Activated CD4-positive, alpha-beta T cell treated with anti-CD3 and anti-CD28 coated beads, Interleukin-2, amount 10 ng/mL, durations not matched to agents 24 days and 14 days (primary cell): ENCODE measurements around the gene DHPS. TPM values are rescaled to one million over a fixed set of nuclear protein-coding genes. Genes with fewer than 3 reads are reported as not detected.
"Not testable (repeated sequence)": the region's sequence is repeated elsewhere in the genome, so short reads cannot be mapped to it uniquely, and the experiment has no call there.

Experiments used
- DNase-seq: peaks from one replicate; pipeline ENCODE4 v3.0.0; 2022
- H3K27ac Mint-ChIP-seq: one replicate; pipeline ENCODE4 v1.8.0; 2022; ENCODE audit warnings: mild to moderate bottlenecking, mixed read lengths
- H3K27me3 Mint-ChIP-seq: one replicate; pipeline ENCODE4 v1.8.0; 2022; ENCODE audit warnings: mixed read lengths
- H3K36me3 Mint-ChIP-seq: one replicate; pipeline ENCODE4 v1.8.0; 2022; ENCODE audit warnings: low read depth, mild to moderate bottlenecking, mixed read lengths
- H3K4me1 Mint-ChIP-seq: one replicate; pipeline ENCODE4 v1.8.0; 2021; ENCODE audit warnings: mixed read lengths
- H3K4me3 Mint-ChIP-seq: one replicate; pipeline ENCODE4 v1.8.0; 2022; ENCODE audit warnings: mild to moderate bottlenecking, moderate library complexity, mixed read lengths
- H3K9me3 Mint-ChIP-seq: one replicate; pipeline ENCODE4 v1.8.0; 2021; ENCODE audit warnings: mixed read lengths
- intact Hi-C: fragments of 100-400 bp; cut with micrococcal nuclease; formaldehyde crosslinking; loops from one replicate; pipeline ENCODE4 v1.15.1; 2023
- total RNA-seq: library from RNA; stranded (reverse); gene quantifications from 2 replicates; pipeline ENCODE4 v1.2.3, GENCODE V29; 2022

Gene DHPS
- total RNA-seq, result 138 and 155 TPM in 2 replicates

GRCh38 chr19:12681074-12681987 is at the start of gene DHPS:
DHPS (minus strand) TSS chr19:12681880; CDS start chr19:12681766, 114 bp downstream.
- Mint-ChIP-seq H3K4me3 (peak within 1 kb of the TSS; percentile 94), H3K27ac (peak within 1 kb of the TSS; percentile 92), H3K36me3 (peaks cover 32% of the 10 kb centered on the region), H3K9me3 (no peaks in the 10 kb centered on the region), H3K27me3 (no peaks in the 10 kb centered on the region), H3K4me1 (peaks cover 20% of the 10 kb centered on the region)
- intact Hi-C loops, result loop anchor here (1.0 to 2.0 kb wide), 3 partner anchors 12 to 41 kb away; partner anchors contain the start of gene FBXW9
- DNase-seq, result peak; percentile 97

- peaks cover 28% of the 10 kb centered on the region for H3K4me1 Mint-ChIP-seq
- no peak overlapping the region for H3K4me3 Mint-ChIP-seq
- no peaks in the 10 kb centered on the region for H3K9me3 Mint-ChIP-seq
- no peak overlapping the region for H3K27ac Mint-ChIP-seq
- H3K27me3 Mint-ChIP-seq, result no peaks in the 10 kb centered on the region
- H3K36me3 Mint-ChIP-seq, result peaks cover 51% of the 10 kb centered on the region
- no peak for DNase-seq
- intact Hi-C loops, result loop anchor here (10.0 kb wide), 1 partner anchor 203 kb away; the partner anchor contains the start of genes CALR and FARSA
These were observed 49.7 kb upstream of the DHPS start for GRCh38 chr19:12731337-12731736.

GRCh38 chr19:12730064-12730463 is 48.4 kb upstream of the DHPS start:
- H3K27me3 Mint-ChIP-seq, result no peaks in the 10 kb centered on the region
- no peak overlapping the region for H3K4me3 Mint-ChIP-seq
- intact Hi-C loops, result loop anchor here (10.0 kb wide), 1 partner anchor 205 kb away; the partner anchor contains the start of genes CALR and FARSA
- DNase-seq, result no peak
- peaks cover 24% of the 10 kb centered on the region for H3K4me1 Mint-ChIP-seq
- no peaks in the 10 kb centered on the region for H3K9me3 Mint-ChIP-seq
- no peak overlapping the region for H3K27ac Mint-ChIP-seq
- peaks cover 51% of the 10 kb centered on the region for H3K36me3 Mint-ChIP-seq

- no peaks in the 10 kb centered on the region for H3K9me3 Mint-ChIP-seq
- no peaks in the 10 kb centered on the region for H3K27me3 Mint-ChIP-seq
- peaks cover 47% of the 10 kb centered on the region for H3K36me3 Mint-ChIP-seq
- no peak for DNase-seq
- no peak overlapping the region for H3K27ac Mint-ChIP-seq
- intact Hi-C loops, result no loop called here
- no peak overlapping the region for H3K4me3 Mint-ChIP-seq
- H3K4me1 Mint-ChIP-seq, result peaks cover 24% of the 10 kb centered on the region
These were observed 46.2 kb upstream of the DHPS start for GRCh38 chr19:12727745-12728433.

- intact Hi-C loops, result no loop called here
- DNase-seq, result no peak
- no peak overlapping the region for H3K4me3 Mint-ChIP-seq
- no peaks in the 10 kb centered on the region for H3K27me3 Mint-ChIP-seq
- peak overlapping the region; percentile 59 for H3K27ac Mint-ChIP-seq
- H3K4me1 Mint-ChIP-seq, result peaks cover 18% of the 10 kb centered on the region
- H3K9me3 Mint-ChIP-seq, result no peaks in the 10 kb centered on the region
- peaks cover 46% of the 10 kb centered on the region for H3K36me3 Mint-ChIP-seq
These were observed 45.3 kb upstream of the DHPS start for GRCh38 chr19:12726988-12727316.

GRCh38 chr19:12725612-12726011 is 43.9 kb upstream of the DHPS start:
- H3K9me3 Mint-ChIP-seq, H3K27me3 Mint-ChIP-seq, H3K27ac Mint-ChIP-seq, H3K4me3 Mint-ChIP-seq, DNase-seq, intact Hi-C loops: not testable (repeated sequence)
- Mint-ChIP-seq H3K36me3 (peaks cover 54% of the 10 kb centered on the region), H3K4me1 (peaks cover 25% of the 10 kb centered on the region)

- H3K36me3 Mint-ChIP-seq, result peaks cover 50% of the 10 kb centered on the region
- H3K9me3 Mint-ChIP-seq, result no peaks in the 10 kb centered on the region
- intact Hi-C loops, result loop anchor here (5.0 kb wide), 1 partner anchor 68 kb away; the partner anchor contains the start of gene JUNB
- H3K27me3 Mint-ChIP-seq, result no peaks in the 10 kb centered on the region
- H3K4me1 Mint-ChIP-seq, result peaks cover 29% of the 10 kb centered on the region
- H3K4me3 Mint-ChIP-seq, result peak within 1 kb of the TSS; percentile 95
- peak within 1 kb of the TSS; percentile 93 for H3K27ac Mint-ChIP-seq
- peak; percentile 92 for DNase-seq
These were observed 42.2 kb upstream of the DHPS start, which contains the start of gene TNPO2 for GRCh38 chr19:12723641-12724426. TNPO2 (minus strand) TSS chr19:12723932; CDS start chr19:12720977, 2,955 bp downstream.

- peaks cover 51% of the 10 kb centered on the region for H3K36me3 Mint-ChIP-seq
- peaks cover 33% of the 10 kb centered on the region for H3K4me1 Mint-ChIP-seq
- peak overlapping the region; percentile 93 for H3K27ac Mint-ChIP-seq
- no peaks in the 10 kb centered on the region for H3K9me3 Mint-ChIP-seq
- peak overlapping the region; percentile 95 for H3K4me3 Mint-ChIP-seq
- peak; percentile 69 for DNase-seq
- intact Hi-C loops, result loop anchor here (5.0 kb wide), 1 partner anchor 69 kb away; the partner anchor contains the start of gene JUNB
- H3K27me3 Mint-ChIP-seq, result no peaks in the 10 kb centered on the region
These were observed 41.6 kb upstream of the DHPS start for GRCh38 chr19:12723381-12723640.

GRCh38 chr19:12722566-12723380 is 41.1 kb upstream of the DHPS start:
- DNase-seq, result peak; percentile 98
- Mint-ChIP-seq H3K9me3 (no peaks in the 10 kb centered on the region), H3K4me1 (peaks cover 33% of the 10 kb centered on the region), H3K27ac (peak overlapping the region; percentile 93), H3K36me3 (peaks cover 49% of the 10 kb centered on the region), H3K4me3 (peak overlapping the region; percentile 95), H3K27me3 (no peaks in the 10 kb centered on the region)
- intact Hi-C loops, result loop anchor here (1.0 to 5.0 kb wide), 3 partner anchors 11 to 70 kb away; partner anchors contain the start of genes DHPS and JUNB

GRCh38 chr19:12721656-12722565 is 40.2 kb upstream of the DHPS start:
- Mint-ChIP-seq H3K27me3 (no peaks in the 10 kb centered on the region), H3K9me3 (no peaks in the 10 kb centered on the region), H3K4me3 (peak overlapping the region; percentile 95), H3K4me1 (peaks cover 33% of the 10 kb centered on the region), H3K27ac (peak overlapping the region; percentile 93), H3K36me3 (peaks cover 47% of the 10 kb centered on the region)
- peak; percentile 84 for DNase-seq
- intact Hi-C loops, result loop anchor here (1.0 to 5.0 kb wide), 3 partner anchors 11 to 70 kb away; partner anchors contain the start of genes DHPS and JUNB

- intact Hi-C loops, result loop anchor here (5.0 kb wide), 1 partner anchor 71 kb away; the partner anchor contains the start of gene JUNB
- H3K4me3 Mint-ChIP-seq, result peak overlapping the region; percentile 93
- H3K36me3 Mint-ChIP-seq, result peaks cover 48% of the 10 kb centered on the region
- peak; percentile 75 for DNase-seq
- H3K9me3 Mint-ChIP-seq, result no peaks in the 10 kb centered on the region
- peak overlapping the region; percentile 92 for H3K27ac Mint-ChIP-seq
- peaks cover 35% of the 10 kb centered on the region for H3K4me1 Mint-ChIP-seq
- H3K27me3 Mint-ChIP-seq, result no peaks in the 10 kb centered on the region
These were observed 39.4 kb upstream of the DHPS start for GRCh38 chr19:12720851-12721655.
